Type B pancreatic cell (in vitro differentiated cells): ENCODE measurements around the gene MPPED2. TPM values are rescaled to one million over a fixed set of nuclear protein-coding genes. Genes with fewer than 3 reads are reported as not detected.

Experiments
- DNase-seq: peaks from one replicate; pipeline ENCODE4 v3.0.0; 2021; ENCODE audit warnings: mixed read lengths; ENCODE audit not compliant: unreplicated experiment; ENCODE audit errors: extremely low spot score
- H3K27ac Mint-ChIP-seq: 2 replicates; pipeline ENCODE4 v1.8.0; 2021; ENCODE audit warnings: mild to moderate bottlenecking, mixed read lengths
- H3K27me3 Mint-ChIP-seq: 2 replicates; pipeline ENCODE4 v1.8.0; 2021; ENCODE audit warnings: mixed read lengths
- H3K36me3 Mint-ChIP-seq: 2 replicates; pipeline ENCODE4 v1.8.0; 2021; ENCODE audit warnings: mixed read lengths
- H3K4me1 Mint-ChIP-seq: one replicate; pipeline ENCODE4 v1.8.0; 2021; ENCODE audit warnings: mixed read lengths; ENCODE audit not compliant: unreplicated experiment
- H3K4me3 Mint-ChIP-seq: 2 replicates; pipeline ENCODE4 v1.8.0; 2021; ENCODE audit warnings: mild to moderate bottlenecking, mixed read lengths
- H3K9me3 Mint-ChIP-seq: 2 replicates; pipeline ENCODE4 v1.8.0; 2021; ENCODE audit warnings: mixed read lengths
- CTCF ChIP-seq: fragments of 200-600 bp; sonication (generic); conservative IDR thresholded peaks from 2 replicates; pipeline ENCODE4 v1.5.0; 2021; ENCODE audit warnings: antibody characterized with exemption, mild to moderate bottlenecking
- total RNA-seq: library from RNA; stranded (reverse); gene quantifications from 2 replicates; pipeline ENCODE4 v1.2.1, GENCODE V29; 2021; ENCODE audit warnings: low replicate concordance

Gene MPPED2
- total RNA-seq, 1 donor from 2014 or later, result 63.9 TPM

- TF ChIP-seq CTCF, result no peak
- DNase-seq, result no peak
- Mint-ChIP-seq H3K36me3 (peaks cover 11% of the 10 kb centered on the region), H3K27me3 (no peaks in the 10 kb centered on the region), H3K27ac (no peak overlapping the region), H3K4me1 (peaks cover 10% of the 10 kb centered on the region), H3K9me3 (peaks cover 5% of the 10 kb centered on the region), H3K4me3 (no peak overlapping the region)
Measured at GRCh38 chr11:30406978-30407762, 179.0 kb downstream of the MPPED2 start.

- no peaks in the 10 kb centered on the region for H3K4me1 Mint-ChIP-seq
- H3K36me3 Mint-ChIP-seq, result peaks cover 8% of the 10 kb centered on the region
- H3K9me3 Mint-ChIP-seq, result peaks cover 5% of the 10 kb centered on the region
- no peak for TF ChIP-seq CTCF
- H3K27me3 Mint-ChIP-seq, result no peaks in the 10 kb centered on the region
- no peak overlapping the region for H3K27ac Mint-ChIP-seq
- DNase-seq, result no peak
- H3K4me3 Mint-ChIP-seq, result no peak overlapping the region
Measured at GRCh38 chr11:30405385-30405784, 180.8 kb downstream of the MPPED2 start.

- no peak for DNase-seq
- H3K4me3 Mint-ChIP-seq, result no peak overlapping the region
- H3K36me3 Mint-ChIP-seq, result peaks cover 5% of the 10 kb centered on the region
- peaks cover 5% of the 10 kb centered on the region for H3K9me3 Mint-ChIP-seq
- TF ChIP-seq CTCF, result no peak
- no peak overlapping the region for H3K27ac Mint-ChIP-seq
- H3K27me3 Mint-ChIP-seq, result no peaks in the 10 kb centered on the region
- no peaks in the 10 kb centered on the region for H3K4me1 Mint-ChIP-seq
Measured at GRCh38 chr11:30404136-30404535, 182.0 kb downstream of the MPPED2 start.

- no peak for DNase-seq
- Mint-ChIP-seq H3K27ac (no peak overlapping the region), H3K9me3 (peaks cover 4% of the 10 kb centered on the region), H3K4me3 (no peak overlapping the region), H3K27me3 (no peaks in the 10 kb centered on the region), H3K36me3 (peaks cover 4% of the 10 kb centered on the region), H3K4me1 (peaks cover 32% of the 10 kb centered on the region)
- TF ChIP-seq CTCF, result no peak
Measured at GRCh38 chr11:30395751-30396150, 190.4 kb downstream of the MPPED2 start.

GRCh38 chr11:30393012-30393411 is 193.1 kb downstream of the MPPED2 start:
- no peak for DNase-seq
- peaks cover 42% of the 10 kb centered on the region for H3K4me1 Mint-ChIP-seq
- H3K36me3 Mint-ChIP-seq, result peaks cover 4% of the 10 kb centered on the region
- TF ChIP-seq CTCF, result no peak
- no peak overlapping the region for H3K27ac Mint-ChIP-seq
- H3K27me3 Mint-ChIP-seq, result no peaks in the 10 kb centered on the region
- peaks cover 4% of the 10 kb centered on the region for H3K9me3 Mint-ChIP-seq
- H3K4me3 Mint-ChIP-seq, result peak overlapping the region; percentile 1
